GM23338 (cell line): Measurements from ENCODE around the gene BAIAP2. TPM values are rescaled to one million over a fixed set of nuclear protein-coding genes. Genes with fewer than 3 reads are reported as not detected.

Source experiments
- ATAC-seq: fragments of 200-7000 bp; cut with Tn5 transposase; 3 replicates; pipeline ENCODE4 v1.9.1; 2020
- DNase-seq: peaks from one replicate; pipeline ENCODE4 v3.0.0-alpha.2; 2015; ENCODE audit warnings: low spot score
- H2AFZ ChIP-seq: fragments of 200-600 bp; sonication (generic); 2 replicates; pipeline ENCODE4 v1.8.0; 2016; ENCODE audit warnings: antibody characterized with exemption, mild to moderate bottlenecking, moderate library complexity
- H3F3A ChIP-seq: fragments of 200-600 bp; sonication (generic); replicated peaks from 2 replicates; pipeline ENCODE4 v1.8.0; 2017; ENCODE audit warnings: antibody characterized with exemption, mixed run types, low read depth
- H3K27ac ChIP-seq: fragments of 200-600 bp; sonication (generic); 2 replicates; pipeline ENCODE4 v1.6.1; 2016; ENCODE audit warnings: low read depth
- H3K27me3 ChIP-seq: fragments of 200-600 bp; sonication (generic); 2 replicates; pipeline ENCODE4 v1.8.0; 2016; ENCODE audit warnings: mild to moderate bottlenecking, mixed run types, moderate library complexity; ENCODE audit not compliant: insufficient read depth
- H3K36me3 ChIP-seq: fragments of 200-600 bp; sonication (generic); 2 replicates; pipeline ENCODE4 v1.8.0; 2016; ENCODE audit warnings: mild to moderate bottlenecking; ENCODE audit not compliant: insufficient read depth
- H3K4me1 ChIP-seq: fragments of 200-600 bp; sonication (generic); 2 replicates; pipeline ENCODE4 v1.8.0; 2016; ENCODE audit warnings: mild to moderate bottlenecking, moderate library complexity; ENCODE audit not compliant: insufficient read depth
- H3K4me2 ChIP-seq: fragments of 200-600 bp; sonication (generic); 2 replicates; pipeline ENCODE4 v1.7.1; 2017; ENCODE audit warnings: mixed run types
- H3K4me3 ChIP-seq: fragments of 200-600 bp; sonication (generic); 2 replicates; pipeline ENCODE4 v1.6.1; 2016; ENCODE audit warnings: mixed run types
- H3K79me2 ChIP-seq: fragments of 200-600 bp; sonication (generic); replicated peaks from 2 replicates; pipeline ENCODE4 v1.8.0; 2017; ENCODE audit warnings: mild to moderate bottlenecking; ENCODE audit not compliant: insufficient read depth
- H3K9me2 ChIP-seq: fragments of 200-600 bp; sonication (generic); 2 replicates; pipeline ENCODE4 v1.8.0; 2017; ENCODE audit not compliant: insufficient read depth
- H4K20me1 ChIP-seq: fragments of 200-600 bp; sonication (generic); replicated peaks from 2 replicates; pipeline ENCODE4 v1.8.0; 2017; ENCODE audit warnings: mild to moderate bottlenecking; ENCODE audit not compliant: insufficient read depth
- H3K27ac Mint-ChIP-seq: 2 replicates; pipeline ENCODE4 v1.8.0; 2020; ENCODE audit warnings: inconsistent platforms, mild to moderate bottlenecking, moderate library complexity, mixed read lengths
- H3K27me3 Mint-ChIP-seq: 3 replicates; pipeline ENCODE4 v1.8.0; 2022; ENCODE audit warnings: low read depth, mild to moderate bottlenecking, moderate library complexity, mixed read lengths, inconsistent platforms; ENCODE audit not compliant: insufficient read depth, poor library complexity
- H3K36me3 Mint-ChIP-seq: 3 replicates; pipeline ENCODE4 v1.8.0; 2021; ENCODE audit warnings: low read depth, mild to moderate bottlenecking, inconsistent platforms, moderate library complexity, mixed read lengths
- H3K4me1 Mint-ChIP-seq: 3 replicates; pipeline ENCODE4 v1.8.0; 2020; ENCODE audit warnings: mild to moderate bottlenecking, inconsistent platforms, mixed read lengths
- H3K4me3 Mint-ChIP-seq: 3 replicates; pipeline ENCODE4 v1.8.0; 2021; ENCODE audit warnings: moderate library complexity, mild to moderate bottlenecking, inconsistent platforms, mixed read lengths
- H3K9me3 Mint-ChIP-seq: 3 replicates; pipeline ENCODE4 v1.8.0; 2020; ENCODE audit warnings: moderate library complexity, mild to moderate bottlenecking, inconsistent platforms, mixed read lengths
- CREB1 ChIP-seq: fragments of 250-450 bp; sonication (Bioruptor Pico); IDR thresholded peaks from 2 replicates; pipeline ENCODE4 v1.5.0; 2020; ENCODE audit warnings: low read depth, mild to moderate bottlenecking, moderate library complexity
- CTCF ChIP-seq, 2 experiments: fragments of 200-600 bp in 1 of 2; sonication (generic) in 1 of 2; conservative IDR thresholded peaks; 2 replicates each; pipeline versions ENCODE4 v1.5.1 to v1.6.1; 2016 to 2017; ENCODE audit warnings: antibody characterized with exemption in 2 of 2, low read depth in 2 of 2, mild to moderate bottlenecking in 2 of 2, moderate library complexity in 1 of 2
- ETS1 ChIP-seq: IDR thresholded peaks from 2 replicates; pipeline ENCODE4 v1.6.1; 2016; ENCODE audit warnings: antibody characterized with exemption
- EZH2 ChIP-seq: fragments of 200-600 bp; sonication (generic); IDR thresholded peaks from one replicate; pipeline ENCODE4 v1.8.0; 2017; ENCODE audit warnings: antibody characterized with exemption, mild to moderate bottlenecking, low read depth; ENCODE audit not compliant: unreplicated experiment
- EZH2phosphoT487 ChIP-seq: fragments of 200-600 bp; sonication (generic); IDR thresholded peaks from one replicate; pipeline ENCODE4 v1.8.1; 2018; ENCODE audit warnings: antibody characterized with exemption; ENCODE audit not compliant: unreplicated experiment
- JUNB ChIP-seq: IDR thresholded peaks from one replicate; pipeline ENCODE4 v1.6.1; 2016; ENCODE audit warnings: antibody characterized with exemption; ENCODE audit not compliant: unreplicated experiment
- NANOG ChIP-seq: IDR thresholded peaks from 2 replicates; pipeline ENCODE4 v1.6.1; 2016; ENCODE audit warnings: antibody characterized with exemption, borderline replicate concordance
- POLR2AphosphoS5 ChIP-seq: IDR thresholded peaks from 2 replicates; pipeline ENCODE4 v1.6.1; 2016; ENCODE audit warnings: antibody characterized with exemption, low read depth
- REST ChIP-seq: IDR thresholded peaks from one replicate; pipeline ENCODE4 v1.6.1; 2018; ENCODE audit warnings: antibody characterized with exemption; ENCODE audit not compliant: unreplicated experiment
- STAT1 ChIP-seq: IDR thresholded peaks from one replicate; pipeline ENCODE4 v1.6.1; 2016; ENCODE audit warnings: antibody characterized with exemption; ENCODE audit not compliant: unreplicated experiment
- ZNF462 ChIP-seq: fragments of 250-450 bp; sonication (Bioruptor Pico); IDR thresholded peaks from 2 replicates; pipeline ENCODE4 v1.5.0; 2020; ENCODE audit warnings: mild to moderate bottlenecking, moderate library complexity
- polyA plus RNA-seq: library from polyadenylated mRNA; unstranded; fragments of >200 nt; fragmentation: Nextera tagmentation; extraction: Ambion mirVana; gene quantifications from 2 replicates; pipeline ENCODE4 v1.2.1, GENCODE V29; 2016
- total RNA-seq: library from RNA; depleted of rRNA; stranded (reverse); fragments of >200 nt; shearing (Covaris generic); gene quantifications from 2 replicates; pipeline ENCODE4 v1.2.3, GENCODE V29; 2014

Gene BAIAP2
- total and polyA plus RNA-seq, 2 experiments from 2014 or later: 21.7 to 22.7 TPM

GRCh38 chr17:81076141-81076679, 41.3 kb downstream of the BAIAP2 start:
- DNase-seq (no peak), ATAC-seq (no peak)
- H3K4me1 Mint-ChIP-seq: peaks cover 19% of the 10 kb centered on the region
- Histone ChIP-seq H3K4me3 (no peak overlapping the region), H3K4me2 (no peak overlapping the region), H2AFZ (no peak overlapping the region), H3K9me2 (no peaks in the 10 kb centered on the region), H3K4me1 (no peaks in the 10 kb centered on the region), H3K36me3 (no peaks in the 10 kb centered on the region), H3K27ac (no peak overlapping the region), H3K27me3 (no peaks in the 10 kb centered on the region), H3F3A (no peaks in the 10 kb centered on the region), H3K79me2 (no peaks in the 10 kb centered on the region), H4K20me1 (no peaks in the 10 kb centered on the region)
- H3K36me3 Mint-ChIP-seq: no peaks in the 10 kb centered on the region
- no peaks in the 10 kb centered on the region for H3K9me3 Mint-ChIP-seq
- no peak overlapping the region for H3K4me3 Mint-ChIP-seq
- peaks cover 16% of the 10 kb centered on the region for H3K27me3 Mint-ChIP-seq
- TF ChIP-seq ETS1: no peak
- TF ChIP-seq CTCF (conservative IDR thresholded peaks at IDR 0.05; ENCODE audit: low read depth in 2 of 2): no peak
- no peak for TF ChIP-seq POLR2AphosphoS5
- no peak for TF ChIP-seq REST
- no peak for TF ChIP-seq EZH2phosphoT487
- no peak for TF ChIP-seq ZNF462 (CRISPR knock-in tag)
- TF ChIP-seq EZH2: no peak
- TF ChIP-seq STAT1: no peak
- no peak for TF ChIP-seq NANOG
- no peak for TF ChIP-seq CREB1
- no peak for TF ChIP-seq JUNB
- no peak overlapping the region for H3K27ac Mint-ChIP-seq
